H7 (cell line): ENCODE results near the gene XKR8. TPM values are rescaled to one million over a fixed set of nuclear protein-coding genes. Genes with fewer than 3 reads are reported as not detected.

ENCODE experiments used
- DNase-seq: peaks from one replicate; pipeline ENCODE4 v3.0.0; 2012
- H3K27me3 ChIP-seq: 2 replicates; pipeline ENCODE4 v1.6.0; 2011; ENCODE audit warnings: mild to moderate bottlenecking, low read length; ENCODE audit not compliant: control insufficient read depth, insufficient read depth
- H3K36me3 ChIP-seq: replicated peaks from 2 replicates; pipeline ENCODE4 v1.5.1; 2011; ENCODE audit warnings: low read length; ENCODE audit not compliant: control insufficient read depth, insufficient read depth
- H3K4me3 ChIP-seq: 2 replicates; pipeline ENCODE4 v1.5.1; 2011; ENCODE audit warnings: low read depth, mild to moderate bottlenecking, control low read depth, low read length, moderate library complexity; ENCODE audit not compliant: insufficient read depth
- total RNA-seq: library from RNA; depleted of rRNA; stranded (reverse); fragments of >200 nt; shearing (Covaris generic); gene quantifications from 2 replicates; pipeline ENCODE4 v1.2.3, GENCODE V29; 2014

The XKR8 gene
- total RNA-seq, 1 experiment from 2014 or later: 23.3 TPM

DNA sequence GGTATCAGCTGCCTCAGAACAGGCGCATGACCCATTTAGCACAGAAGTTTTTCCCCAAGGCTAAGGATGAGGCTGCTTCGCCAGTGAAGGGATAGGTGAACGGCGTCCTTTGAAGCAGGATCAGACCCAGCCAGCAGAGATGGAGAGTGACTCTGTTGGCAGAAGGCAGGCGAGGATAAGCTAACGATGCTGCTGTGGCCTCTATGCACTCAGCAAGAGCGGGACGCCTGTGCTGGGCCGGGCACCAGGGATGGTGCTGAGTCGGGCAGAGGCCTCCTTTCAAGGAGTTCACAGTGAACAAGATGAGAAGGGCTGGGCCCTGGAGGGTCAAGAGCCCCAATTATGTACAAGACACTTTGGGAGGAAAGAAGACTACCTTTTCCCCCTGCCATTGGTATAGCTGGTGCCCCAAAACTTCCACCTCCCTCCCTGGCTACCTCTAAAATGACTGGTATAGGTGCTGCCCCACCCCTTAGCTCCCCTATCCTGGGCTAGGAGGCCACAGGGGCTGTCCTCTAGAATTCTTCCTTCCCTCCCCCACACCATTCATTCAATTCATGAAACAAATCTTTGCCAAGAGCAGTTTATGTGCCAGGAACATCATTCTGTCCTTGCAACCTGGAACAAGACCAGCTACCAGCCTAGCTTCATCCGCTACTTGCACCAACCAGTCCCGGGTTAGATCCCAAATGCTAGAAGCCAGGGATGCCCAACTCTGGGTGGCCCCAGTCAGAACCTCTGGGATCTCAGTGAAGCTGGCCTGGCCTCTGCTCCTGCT, 7.5 kb downstream of the XKR8 start:
- Histone ChIP-seq H3K36me3 (peaks cover 2% of the 10 kb centered on the region), H3K27me3 (no peaks in the 10 kb centered on the region), H3K4me3 (no peak overlapping the region)
- DNase-seq: no peak

GRCh38 chr1:27967884-27968466, 8.2 kb downstream of the XKR8 start:
- Histone ChIP-seq H3K4me3 (no peak overlapping the region), H3K36me3 (peaks cover 2% of the 10 kb centered on the region), H3K27me3 (no peaks in the 10 kb centered on the region)
- no peak for DNase-seq

- DNase-seq: no peak
- H3K27me3 ChIP-seq: no peaks in the 10 kb centered on the region
- H3K4me3 ChIP-seq: no peak overlapping the region
- H3K36me3 ChIP-seq: peaks cover 2% of the 10 kb centered on the region
These were observed 8.9 kb downstream of the XKR8 start for GRCh38 chr1:27968692-27969091.

DNA sequence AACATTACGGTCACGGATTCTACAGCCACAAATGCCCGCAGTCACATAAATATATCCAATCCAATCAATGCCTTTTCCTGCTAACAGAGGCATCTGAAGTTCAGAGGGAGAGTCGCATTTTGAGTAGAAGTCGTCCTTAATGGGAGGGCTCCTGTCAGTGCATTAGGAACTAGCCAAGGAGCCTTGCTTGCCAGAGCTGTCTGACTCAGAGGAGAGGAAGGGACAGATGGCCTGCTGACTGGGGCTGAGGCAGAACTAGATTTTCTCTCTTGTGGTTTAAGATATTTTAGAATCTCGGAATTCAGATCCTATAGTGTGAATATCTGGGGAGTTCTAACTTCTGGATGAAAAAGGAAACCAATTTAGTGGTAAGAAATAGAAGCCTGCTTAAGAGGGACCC, 10.6 kb downstream of the XKR8 start:
- peaks cover 5% of the 10 kb centered on the region for H3K36me3 ChIP-seq
- DNase-seq: no peak
- H3K4me3 ChIP-seq: no peak overlapping the region

DNA sequence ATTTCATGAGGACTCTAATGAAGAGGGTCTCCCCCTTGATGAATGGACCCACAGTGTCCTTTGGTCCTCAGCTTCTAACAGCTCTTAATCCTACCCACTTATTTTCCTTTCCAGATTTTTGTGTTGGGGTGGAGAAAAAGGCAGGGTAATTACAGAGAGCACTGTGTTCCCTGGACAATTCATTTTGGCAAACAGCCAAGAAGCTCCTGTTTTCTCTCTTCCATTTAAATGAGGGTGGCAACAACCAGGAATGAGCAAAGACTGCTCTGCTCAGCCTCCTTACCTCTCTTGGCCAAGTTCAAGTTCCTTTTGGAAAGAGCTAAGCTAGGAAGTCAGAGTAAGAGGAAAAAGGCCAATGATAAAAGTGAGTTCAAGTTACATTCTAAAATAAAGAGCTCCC, 11.9 kb downstream of the XKR8 start:
- no peak for DNase-seq
- Histone ChIP-seq H3K36me3 (peaks cover 5% of the 10 kb centered on the region), H3K4me3 (no peak overlapping the region), H3K27me3 (no peaks in the 10 kb centered on the region)

More for the DNA sequence above, 10.6 kb downstream of the XKR8 start:
- H3K27me3 ChIP-seq: no peaks in the 10 kb centered on the region

- H3K4me3 ChIP-seq: no peak overlapping the region
- DNase-seq: no peak
- peaks cover 5% of the 10 kb centered on the region for H3K36me3 ChIP-seq
- H3K27me3 ChIP-seq: no peaks in the 10 kb centered on the region
These were observed 12.4 kb downstream of the XKR8 start for GRCh38 chr1:27972141-27972540.

DNA sequence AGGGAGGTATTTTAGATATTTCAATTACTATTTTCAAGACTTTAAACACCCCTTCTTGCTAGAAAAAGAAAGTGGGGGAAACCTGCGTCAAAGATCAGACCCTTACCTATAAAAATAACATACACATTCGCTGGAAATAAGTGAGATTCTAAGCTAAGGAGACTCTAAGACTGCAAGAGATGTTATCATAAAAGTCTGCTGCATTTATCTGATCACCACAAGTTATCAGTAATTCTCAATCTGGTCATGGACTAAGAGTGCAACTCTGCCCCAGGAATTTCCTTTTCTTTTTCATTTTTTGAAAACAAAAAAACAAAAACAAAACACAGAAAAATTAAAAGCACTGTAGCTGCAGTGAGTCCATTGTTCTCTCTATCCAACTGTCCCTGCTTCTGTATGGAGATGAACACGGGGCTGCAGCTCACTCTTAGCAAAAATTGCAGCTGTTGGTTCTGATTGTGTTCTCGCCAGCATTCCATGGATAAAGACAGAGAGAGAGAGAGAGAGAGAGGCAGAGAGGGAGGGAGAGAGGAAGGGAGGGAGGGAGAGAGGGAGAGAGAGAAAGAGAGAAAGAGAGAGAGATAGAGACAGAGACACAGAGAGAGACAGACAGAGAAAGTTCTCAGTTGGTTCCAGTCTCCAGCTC, 14.1 kb downstream of the XKR8 start:
- DNase-seq: no peak
- no peak overlapping the region for H3K4me3 ChIP-seq
- peaks cover 4% of the 10 kb centered on the region for H3K36me3 ChIP-seq
- no peaks in the 10 kb centered on the region for H3K27me3 ChIP-seq

- H3K36me3 ChIP-seq: peaks cover 4% of the 10 kb centered on the region
- no peak for DNase-seq
- H3K4me3 ChIP-seq: no peak overlapping the region
- H3K27me3 ChIP-seq: no peaks in the 10 kb centered on the region
These were observed 14.6 kb downstream of the XKR8 start for GRCh38 chr1:27974417-27974781.

DNA sequence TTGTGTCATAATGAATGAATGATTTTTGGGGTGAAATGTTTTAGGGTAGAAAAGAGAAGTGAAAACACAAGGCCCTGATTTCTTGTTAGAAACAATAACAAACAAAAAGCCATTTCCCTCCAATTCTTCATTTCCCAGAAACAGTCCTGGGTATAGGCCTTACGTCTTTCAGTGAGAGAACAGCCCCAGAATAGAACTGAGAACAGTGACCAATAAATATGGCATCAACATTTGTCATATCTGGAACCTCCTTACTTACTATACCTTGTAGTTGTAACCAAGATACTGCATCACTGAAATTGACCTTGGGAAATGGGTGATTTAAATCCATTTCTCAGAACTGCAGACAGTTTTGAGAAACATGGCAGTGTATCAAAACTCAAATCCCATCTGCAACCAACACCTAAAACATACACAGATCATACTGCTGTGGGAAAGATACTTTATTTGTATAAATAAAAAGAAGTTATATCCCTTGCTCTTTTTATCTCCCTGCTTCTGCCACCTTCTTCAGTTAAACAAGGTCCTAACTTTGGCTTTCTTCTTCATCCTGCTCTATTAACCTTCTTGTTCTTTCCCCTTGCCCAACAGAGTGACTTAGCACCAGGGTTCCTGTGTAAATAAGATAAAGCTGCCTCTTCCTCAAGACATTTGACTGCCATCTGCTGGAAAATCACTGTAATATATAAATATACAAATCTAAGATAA, 19.5 kb downstream of the XKR8 start:
- peaks cover 2% of the 10 kb centered on the region for H3K36me3 ChIP-seq
- DNase-seq: no peak
- H3K27me3 ChIP-seq: no peaks in the 10 kb centered on the region
- H3K4me3 ChIP-seq: no peak overlapping the region

DNA sequence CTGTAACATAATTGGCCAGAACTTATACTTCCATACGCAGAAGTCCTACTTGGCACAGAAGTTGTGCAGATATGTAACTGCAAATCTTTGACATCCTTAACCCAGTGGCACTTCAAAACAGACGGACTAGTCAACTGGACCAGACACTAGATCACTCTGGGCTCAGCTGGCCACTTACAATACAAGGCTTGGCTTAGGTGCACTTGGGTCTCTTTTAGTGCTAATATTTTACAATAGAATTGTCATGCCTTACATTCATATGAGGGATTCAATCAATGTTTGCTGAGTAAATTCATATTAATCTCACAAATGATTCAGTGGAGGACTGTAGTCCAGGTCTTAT, 20.1 kb downstream of the XKR8 start:
- no peaks in the 10 kb centered on the region for H3K27me3 ChIP-seq
- 0 out of 2 replicates have a peak, but pooled peaks cover 1% of the 10 kb centered on the region for H3K36me3 ChIP-seq
- no peak overlapping the region for H3K4me3 ChIP-seq
- DNase-seq: no peak

DNA sequence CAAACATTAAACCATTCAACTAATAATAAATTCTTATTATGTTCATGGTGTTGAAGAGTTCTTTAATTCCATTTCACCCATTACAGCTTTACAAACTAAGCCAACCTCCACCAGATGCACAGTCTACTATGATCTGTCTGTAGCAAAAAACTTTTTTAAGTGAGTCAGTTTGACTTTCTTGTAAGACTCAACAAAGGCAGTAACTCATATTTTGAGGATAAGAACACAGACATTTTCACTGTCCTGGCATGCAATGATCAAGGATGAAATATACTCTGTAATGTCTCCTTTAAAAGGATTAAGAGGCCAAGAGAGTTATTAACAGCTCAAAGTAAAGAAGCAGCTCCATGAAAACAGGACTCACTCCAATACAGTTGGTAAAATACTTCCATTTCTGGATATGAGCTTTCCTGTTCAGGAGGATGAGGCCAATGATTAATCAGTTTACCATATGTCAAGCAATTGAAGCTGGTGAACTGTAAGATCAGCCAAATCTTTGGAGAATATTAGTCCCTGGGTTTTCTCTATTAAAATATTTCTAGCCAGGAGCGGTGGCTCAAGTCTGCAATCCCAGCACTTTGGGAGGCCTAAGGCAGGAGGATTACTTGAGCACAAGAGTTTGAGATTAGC, 20.6 kb downstream of the XKR8 start:
- Histone ChIP-seq H3K36me3 (0 out of 2 replicates have a peak, but pooled peaks cover 1% of the 10 kb centered on the region), H3K4me3 (no peak overlapping the region), H3K27me3 (no peaks in the 10 kb centered on the region)
- DNase-seq: no peak

DNA sequence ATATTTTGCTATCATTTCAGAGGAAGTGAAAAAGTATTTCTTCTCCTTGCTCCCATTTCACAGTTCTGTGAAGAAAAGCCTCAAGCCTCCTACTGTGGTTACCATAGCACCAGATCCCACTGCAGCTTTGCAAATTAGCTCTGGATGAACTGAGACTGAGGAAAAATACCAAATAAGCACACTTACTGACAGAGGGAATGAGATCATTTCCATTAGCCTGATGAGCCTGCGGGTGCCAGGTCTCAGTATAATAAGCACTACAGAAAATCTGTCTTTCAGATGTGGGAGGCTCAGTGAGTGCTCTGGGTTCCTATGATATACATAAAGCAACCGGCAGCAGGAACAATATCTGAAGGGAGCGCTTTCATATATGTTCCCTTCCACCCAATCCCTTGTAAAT, 21.4 kb downstream of the XKR8 start:
- DNase-seq: no peak
- Histone ChIP-seq H3K36me3 (0 out of 2 replicates have a peak, but pooled peaks cover 1% of the 10 kb centered on the region), H3K27me3 (no peaks in the 10 kb centered on the region), H3K4me3 (no peak overlapping the region)

GRCh38 chr1:27990920-27991537, 31.3 kb downstream of the XKR8 start:
- Histone ChIP-seq H3K36me3 (peaks cover 19% of the 10 kb centered on the region), H3K4me3 (no peak overlapping the region), H3K27me3 (no peaks in the 10 kb centered on the region)
- DNase-seq: no peak

- no peak for DNase-seq
- Histone ChIP-seq H3K27me3 (no peaks in the 10 kb centered on the region), H3K4me3 (no peak overlapping the region), H3K36me3 (peaks cover 24% of the 10 kb centered on the region)
These were observed 32.5 kb downstream of the XKR8 start for GRCh38 chr1:27992276-27992675.
